HEK293 (cell line): Measurements from ENCODE around the gene NMS.

ENCODE experiments used
- CTCF ChIA-PET: fragments of 350-600 bp; formaldehyde crosslinking; extraction: SDS; loops from one replicate; lab custom pipeline; 2021; ENCODE audit warnings: antibody characterized with exemption; lab: Yijun Ruan, JAX
- POLR2A ChIA-PET: fragments of 300-600 bp; formaldehyde crosslinking; extraction: SDS; loops from one replicate; lab custom pipeline; 2020; ENCODE audit warnings: antibody characterized with exemption, inconsistent platforms; lab: Yijun Ruan, JAX
- H3K27ac ChIP-seq: fragments of 200-500 bp; sonication (Bioruptor generic); 2 replicates; pipeline ENCODE4 v1.5.1; 2014; ENCODE audit warnings: low read depth, low read length, control low read depth, inconsistent platforms; ENCODE audit errors: extremely low read depth
- H3K36me3 ChIP-seq, 2 experiments: fragments of 200-500 bp in 1 of 2; sonication (Bioruptor generic) in 1 of 2; 1 replicate in 1 of 2; 2 replicates in 1 of 2; pipeline ENCODE4 v1.5.1; 2014 to 2017; ENCODE audit warnings: inconsistent platforms in 2 of 2, low read length in 2 of 2; ENCODE audit not compliant: control insufficient read depth in 2 of 2, insufficient read depth in 1 of 2
- H3K4me1 ChIP-seq: fragments of 200-500 bp; sonication (Bioruptor generic); 2 replicates; pipeline ENCODE4 v1.5.1; 2014; ENCODE audit warnings: mild to moderate bottlenecking, low read length, inconsistent platforms; ENCODE audit not compliant: control insufficient read depth, insufficient read depth
- H3K4me3 ChIP-seq: 2 replicates; pipeline ENCODE4 v1.5.1; 2011; ENCODE audit warnings: low read depth, mild to moderate bottlenecking, control low read depth, low read length, moderate library complexity
- H3K9me3 ChIP-seq: fragments of 200-500 bp; sonication (Bioruptor generic); 2 replicates; pipeline ENCODE4 v1.5.1; 2014; ENCODE audit warnings: low read depth, low read length, inconsistent platforms; ENCODE audit not compliant: control insufficient read depth, insufficient read depth
- AEBP2 ChIP-seq: fragments of 450-650 bp; formaldehyde crosslinking; IDR thresholded peaks from 2 replicates; pipeline ENCODE4 v1.5.1; 2016; ENCODE audit warnings: missing biosample characterization, missing genetic modification characterization, borderline replicate concordance
- BCL11A ChIP-seq: fragments of 450-650 bp; formaldehyde crosslinking; IDR thresholded peaks from 2 replicates; pipeline ENCODE4 v1.5.1; 2016; ENCODE audit warnings: low read depth, missing biosample characterization, missing genetic modification characterization
- KLF10 ChIP-seq: fragments of 450-650 bp; IDR thresholded peaks from 2 replicates; pipeline ENCODE4 v1.5.1; 2018; ENCODE audit warnings: missing biosample characterization, mild to moderate bottlenecking, missing genetic modification characterization
- MEIS1 ChIP-seq: sonication (generic); formaldehyde crosslinking; IDR thresholded peaks from 2 replicates; pipeline ENCODE4 v1.8.1; 2022; ENCODE audit warnings: missing genetic modification reagents, mild to moderate bottlenecking, borderline replicate concordance
- SETDB1 ChIP-seq: IDR thresholded peaks from one replicate; pipeline ENCODE4 v1.6.1; 2017; ENCODE audit warnings: mild to moderate bottlenecking, low read length, moderate library complexity, mixed read lengths; ENCODE audit not compliant: insufficient read length
- WT1 ChIP-seq: fragments of 450-650 bp; formaldehyde crosslinking; IDR thresholded peaks from 2 replicates; pipeline ENCODE4 v1.5.1; 2016; ENCODE audit warnings: missing biosample characterization, missing genetic modification characterization
- ZNF138 ChIP-seq: fragments of 450-650 bp; formaldehyde crosslinking; IDR thresholded peaks from 2 replicates; pipeline ENCODE4 v1.5.1; 2016; ENCODE audit warnings: missing biosample characterization, missing genetic modification characterization, borderline replicate concordance
- ZNF16 ChIP-seq: fragments of 450-650 bp; formaldehyde crosslinking; IDR thresholded peaks from 2 replicates; pipeline ENCODE4 v1.5.1; 2016; ENCODE audit warnings: low read depth, missing biosample characterization, missing genetic modification characterization
- ZNF174 ChIP-seq: fragments of 450-650 bp; formaldehyde crosslinking; IDR thresholded peaks from 2 replicates; pipeline ENCODE4 v1.5.0; 2017; ENCODE audit warnings: missing biosample characterization, mild to moderate bottlenecking, missing genetic modification characterization
- ZNF26 ChIP-seq: fragments of 450-650 bp; formaldehyde crosslinking; IDR thresholded peaks from 2 replicates; pipeline ENCODE4 v1.5.1; 2016; ENCODE audit warnings: missing biosample characterization, missing genetic modification characterization
- ZNF302 ChIP-seq: fragments of 450-650 bp; formaldehyde crosslinking; IDR thresholded peaks from 2 replicates; pipeline ENCODE4 v1.5.1; 2016; ENCODE audit warnings: missing biosample characterization, missing genetic modification characterization, low read depth
- ZNF350 ChIP-seq: fragments of 450-650 bp; formaldehyde crosslinking; IDR thresholded peaks from 2 replicates; pipeline ENCODE4 v1.5.0; 2017; ENCODE audit warnings: missing biosample characterization, mild to moderate bottlenecking, missing genetic modification characterization
- ZNF561 ChIP-seq: fragments of 450-650 bp; IDR thresholded peaks from 2 replicates; pipeline ENCODE4 v1.5.1; 2018; ENCODE audit warnings: missing biosample characterization, missing genetic modification characterization, borderline replicate concordance
- ZNF704 ChIP-seq: fragments of 450-650 bp; formaldehyde crosslinking; IDR thresholded peaks from 2 replicates; pipeline ENCODE4 v1.5.1; 2016; ENCODE audit warnings: missing biosample characterization, missing genetic modification characterization
- ZNF76 ChIP-seq: fragments of 450-650 bp; formaldehyde crosslinking; IDR thresholded peaks from 2 replicates; pipeline ENCODE4; 2016; ENCODE audit warnings: low read depth, missing biosample characterization, missing genetic modification characterization, borderline replicate concordance
- ZXDB ChIP-seq: fragments of 450-650 bp; formaldehyde crosslinking; IDR thresholded peaks from 2 replicates; pipeline ENCODE4 v1.5.1; 2016; ENCODE audit warnings: missing biosample characterization, missing genetic modification characterization
- TF ChIP-seq, protein P1 (sequence below): fragments of 450-650 bp; formaldehyde crosslinking; IDR thresholded peaks from 2 replicates; pipeline ENCODE4 v1.5.1; 2016; ENCODE audit warnings: missing biosample characterization, missing genetic modification characterization
- TF ChIP-seq, protein P2 (sequence below): fragments of 450-650 bp; formaldehyde crosslinking; IDR thresholded peaks from 2 replicates; pipeline ENCODE4 v1.5.1; 2017; ENCODE audit warnings: missing biosample characterization, missing genetic modification characterization
- TF ChIP-seq, protein P3 (sequence below): fragments of 450-650 bp; formaldehyde crosslinking; IDR thresholded peaks from 2 replicates; pipeline ENCODE4 v1.5.1; 2016; ENCODE audit warnings: missing biosample characterization, missing genetic modification characterization, low read depth

Gene NMS

GRCh38 chr2:100429726-100430125, 40.6 kb upstream of the NMS start:
- H3K36me3 ChIP-seq, result no peaks in the 10 kb centered on the region
- H3K4me1 ChIP-seq, result no peaks in the 10 kb centered on the region
- H3K4me3 ChIP-seq, result no peak overlapping the region
- H3K27ac ChIP-seq, result no peak overlapping the region
- no peak for TF ChIP-seq ZXDB (tag by site-specific recombination)
- no peaks in the 10 kb centered on the region for H3K9me3 ChIP-seq
- POLR2A ChIA-PET, result no interaction called here
- CTCF ChIA-PET, result interaction anchor here (0.6 kb wide), 1 partner anchor 582 kb away, joined by 3 read pairs; no protein-coding TSS in a partner anchor

- H3K36me3 ChIP-seq, result no peaks in the 10 kb centered on the region
- CTCF ChIA-PET, result interaction anchor here (0.6 to 1.8 kb wide), 2 partner anchors 10 kb away, joined by 4 read pairs; no protein-coding TSS in a partner anchor
- POLR2A ChIA-PET, result no interaction called here
- H3K4me1 ChIP-seq, result no peaks in the 10 kb centered on the region
- H3K27ac ChIP-seq, result no peak overlapping the region
- H3K4me3 ChIP-seq, result no peak overlapping the region
- H3K9me3 ChIP-seq, result no peaks in the 10 kb centered on the region
- TF ChIP-seq ZNF138 (tag by site-specific recombination), result no peak
- TF ChIP-seq ZNF302 (tag by site-specific recombination), result no peak
- no peak for TF ChIP-seq KLF10
- no peak for TF ChIP-seq ZNF16 (tag by site-specific recombination)
- no peak for TF ChIP-seq ZNF704
- TF ChIP-seq, protein P1, sequence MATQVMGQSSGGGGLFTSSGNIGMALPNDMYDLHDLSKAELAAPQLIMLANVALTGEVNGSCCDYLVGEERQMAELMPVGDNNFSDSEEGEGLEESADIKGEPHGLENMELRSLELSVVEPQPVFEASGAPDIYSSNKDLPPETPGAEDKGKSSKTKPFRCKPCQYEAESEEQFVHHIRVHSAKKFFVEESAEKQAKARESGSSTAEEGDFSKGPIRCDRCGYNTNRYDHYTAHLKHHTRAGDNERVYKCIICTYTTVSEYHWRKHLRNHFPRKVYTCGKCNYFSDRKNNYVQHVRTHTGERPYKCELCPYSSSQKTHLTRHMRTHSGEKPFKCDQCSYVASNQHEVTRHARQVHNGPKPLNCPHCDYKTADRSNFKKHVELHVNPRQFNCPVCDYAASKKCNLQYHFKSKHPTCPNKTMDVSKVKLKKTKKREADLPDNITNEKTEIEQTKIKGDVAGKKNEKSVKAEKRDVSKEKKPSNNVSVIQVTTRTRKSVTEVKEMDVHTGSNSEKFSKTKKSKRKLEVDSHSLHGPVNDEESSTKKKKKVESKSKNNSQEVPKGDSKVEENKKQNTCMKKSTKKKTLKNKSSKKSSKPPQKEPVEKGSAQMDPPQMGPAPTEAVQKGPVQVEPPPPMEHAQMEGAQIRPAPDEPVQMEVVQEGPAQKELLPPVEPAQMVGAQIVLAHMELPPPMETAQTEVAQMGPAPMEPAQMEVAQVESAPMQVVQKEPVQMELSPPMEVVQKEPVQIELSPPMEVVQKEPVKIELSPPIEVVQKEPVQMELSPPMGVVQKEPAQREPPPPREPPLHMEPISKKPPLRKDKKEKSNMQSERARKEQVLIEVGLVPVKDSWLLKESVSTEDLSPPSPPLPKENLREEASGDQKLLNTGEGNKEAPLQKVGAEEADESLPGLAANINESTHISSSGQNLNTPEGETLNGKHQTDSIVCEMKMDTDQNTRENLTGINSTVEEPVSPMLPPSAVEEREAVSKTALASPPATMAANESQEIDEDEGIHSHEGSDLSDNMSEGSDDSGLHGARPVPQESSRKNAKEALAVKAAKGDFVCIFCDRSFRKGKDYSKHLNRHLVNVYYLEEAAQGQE (tag by site-specific recombination), result no peak
- no peak for TF ChIP-seq WT1 (tag by site-specific recombination)
- TF ChIP-seq ZNF174 (tag by site-specific recombination), result no peak
- TF ChIP-seq, protein P2, sequence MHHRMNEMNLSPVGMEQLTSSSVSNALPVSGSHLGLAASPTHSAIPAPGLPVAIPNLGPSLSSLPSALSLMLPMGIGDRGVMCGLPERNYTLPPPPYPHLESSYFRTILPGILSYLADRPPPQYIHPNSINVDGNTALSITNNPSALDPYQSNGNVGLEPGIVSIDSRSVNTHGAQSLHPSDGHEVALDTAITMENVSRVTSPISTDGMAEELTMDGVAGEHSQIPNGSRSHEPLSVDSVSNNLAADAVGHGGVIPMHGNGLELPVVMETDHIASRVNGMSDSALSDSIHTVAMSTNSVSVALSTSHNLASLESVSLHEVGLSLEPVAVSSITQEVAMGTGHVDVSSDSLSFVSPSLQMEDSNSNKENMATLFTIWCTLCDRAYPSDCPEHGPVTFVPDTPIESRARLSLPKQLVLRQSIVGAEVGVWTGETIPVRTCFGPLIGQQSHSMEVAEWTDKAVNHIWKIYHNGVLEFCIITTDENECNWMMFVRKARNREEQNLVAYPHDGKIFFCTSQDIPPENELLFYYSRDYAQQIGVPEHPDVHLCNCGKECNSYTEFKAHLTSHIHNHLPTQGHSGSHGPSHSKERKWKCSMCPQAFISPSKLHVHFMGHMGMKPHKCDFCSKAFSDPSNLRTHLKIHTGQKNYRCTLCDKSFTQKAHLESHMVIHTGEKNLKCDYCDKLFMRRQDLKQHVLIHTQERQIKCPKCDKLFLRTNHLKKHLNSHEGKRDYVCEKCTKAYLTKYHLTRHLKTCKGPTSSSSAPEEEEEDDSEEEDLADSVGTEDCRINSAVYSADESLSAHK, result no peak
- TF ChIP-seq, all 188 proteins: peak for 0
These were observed 32.5 kb upstream of the NMS start for GRCh38 chr2:100437751-100438150.

DNA sequence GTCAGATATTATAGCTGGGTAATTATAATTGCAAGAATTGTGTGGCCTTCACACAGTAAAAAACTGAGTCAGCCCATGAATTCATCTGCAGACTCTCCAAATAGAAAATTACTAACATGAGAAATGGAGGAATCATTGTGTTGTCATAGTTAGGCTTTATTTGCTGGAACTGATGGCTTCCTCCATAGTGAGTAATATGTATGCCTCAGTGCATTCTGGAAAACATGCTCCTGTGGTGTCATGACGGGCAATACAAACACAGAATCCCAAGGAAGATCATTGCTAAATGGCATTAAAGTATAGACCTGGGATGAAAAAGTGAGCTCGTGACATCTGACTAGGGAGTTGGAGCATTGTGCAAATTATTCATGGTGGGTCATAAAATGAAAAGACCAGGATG, 23.6 kb upstream of the NMS start:
- no peaks in the 10 kb centered on the region for H3K9me3 ChIP-seq
- H3K36me3 ChIP-seq, result no peaks in the 10 kb centered on the region
- H3K27ac ChIP-seq, result no peak overlapping the region
- H3K4me1 ChIP-seq, result no peaks in the 10 kb centered on the region
- POLR2A ChIA-PET, result no interaction called here
- no peak overlapping the region for H3K4me3 ChIP-seq
- CTCF ChIA-PET, result no interaction called here
- TF ChIP-seq ZNF561 (tag by site-specific recombination) (no peak), SETDB1 (no peak), ZNF76 (tag by site-specific recombination) (no peak), AEBP2 (tag by site-specific recombination) (no peak), MEIS1 (no peak), ZNF350 (no peak), BCL11A (tag by site-specific recombination) (no peak), ZNF26 (no peak)
- TF ChIP-seq, protein P3, sequence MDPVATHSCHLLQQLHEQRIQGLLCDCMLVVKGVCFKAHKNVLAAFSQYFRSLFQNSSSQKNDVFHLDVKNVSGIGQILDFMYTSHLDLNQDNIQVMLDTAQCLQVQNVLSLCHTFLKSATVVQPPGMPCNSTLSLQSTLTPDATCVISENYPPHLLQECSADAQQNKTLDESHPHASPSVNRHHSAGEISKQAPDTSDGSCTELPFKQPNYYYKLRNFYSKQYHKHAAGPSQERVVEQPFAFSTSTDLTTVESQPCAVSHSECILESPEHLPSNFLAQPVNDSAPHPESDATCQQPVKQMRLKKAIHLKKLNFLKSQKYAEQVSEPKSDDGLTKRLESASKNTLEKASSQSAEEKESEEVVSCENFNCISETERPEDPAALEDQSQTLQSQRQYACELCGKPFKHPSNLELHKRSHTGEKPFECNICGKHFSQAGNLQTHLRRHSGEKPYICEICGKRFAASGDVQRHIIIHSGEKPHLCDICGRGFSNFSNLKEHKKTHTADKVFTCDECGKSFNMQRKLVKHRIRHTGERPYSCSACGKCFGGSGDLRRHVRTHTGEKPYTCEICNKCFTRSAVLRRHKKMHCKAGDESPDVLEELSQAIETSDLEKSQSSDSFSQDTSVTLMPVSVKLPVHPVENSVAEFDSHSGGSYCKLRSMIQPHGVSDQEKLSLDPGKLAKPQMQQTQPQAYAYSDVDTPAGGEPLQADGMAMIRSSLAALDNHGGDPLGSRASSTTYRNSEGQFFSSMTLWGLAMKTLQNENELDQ (tag by site-specific recombination), result no peak
